HepG2 (cell line): Measurements from ENCODE around the gene MIGA2. TPM values are rescaled to one million over a fixed set of nuclear protein-coding genes. Genes with fewer than 3 reads are reported as not detected.

ENCODE experiments used
- ATAC-seq: fragments of 200-7000 bp; cut with Tn5 transposase; 3 replicates; pipeline ENCODE4 v1.9.1; 2020; ENCODE audit warnings: mild to moderate bottlenecking, moderate library complexity
- BruUV-seq: library from RNA; stranded (reverse); fragments of 400-500 nt; replicated peaks from 2 replicates; lab custom pipeline; 2021; lab: Mats Ljungman, UMichigan
- CTCF ChIA-PET: fragments of 300-600 bp; formaldehyde crosslinking; extraction: SDS; loops from one replicate; lab custom pipeline; 2021; ENCODE audit warnings: low total read pairs, inconsistent platforms, low intra/inter-chr PET ratio; lab: Yijun Ruan, JAX
- POLR2A ChIA-PET: fragments of 350-600 bp; sonication (Branson Sonifier 250); formaldehyde crosslinking; loops from one replicate; lab custom pipeline; 2020; ENCODE audit warnings: antibody characterized with exemption, inconsistent platforms; lab: Yijun Ruan, JAX
- DNase-seq: peaks from one replicate; pipeline ENCODE4 v3.0.0-alpha.2; 2015; ENCODE audit warnings: low spot score
- FAIRE-seq: peaks from 3 replicates; lab custom pipeline; 2011; peaks lifted over from hg19 to GRCh38; lab: Jason Lieb, UNC
- H2AFZ ChIP-seq: one replicate; pipeline ENCODE4 v1.6.1; 2011; ENCODE audit warnings: low read length, inconsistent platforms
- H3K27ac ChIP-seq: fragments of 300-600 bp; 3 replicates; pipeline ENCODE4 v1.8.0; 2011; ENCODE audit warnings: mixed run types, mild to moderate bottlenecking, mixed read lengths, low read length, inconsistent platforms; ENCODE audit not compliant: insufficient read depth; ENCODE audit errors: extremely low read length
- H3K27me3 ChIP-seq, 2 experiments: fragments of 200-600 bp in 1 of 2; 2 replicates in 1 of 2; 3 replicates in 1 of 2; pipeline versions ENCODE4 v1.6.0 to v1.8.0; 2011; ENCODE audit warnings: low read length in 2 of 2, mild to moderate bottlenecking in 2 of 2, moderate library complexity in 2 of 2, inconsistent platforms in 1 of 2; ENCODE audit not compliant: insufficient read depth in 2 of 2, control insufficient read depth in 1 of 2
- H3K36me3 ChIP-seq, 2 experiments: fragments of 200-600 bp in 1 of 2; replicated peaks in 1 of 2; 2 replicates in 1 of 2; 3 replicates in 1 of 2; pipeline versions ENCODE4 v1.5.1 to v1.8.0; 2011; ENCODE audit warnings: low read length in 2 of 2, inconsistent platforms in 1 of 2; ENCODE audit not compliant: insufficient read depth in 2 of 2, control insufficient read depth in 1 of 2
- H3K4me1 ChIP-seq: 2 replicates; pipeline ENCODE4 v1.5.1; 2012; ENCODE audit warnings: low read length, inconsistent platforms; ENCODE audit not compliant: insufficient read depth
- H3K4me2 ChIP-seq: 2 replicates; pipeline ENCODE4 v1.6.0; 2011; ENCODE audit warnings: low read depth, low read length, inconsistent platforms
- H3K4me3 ChIP-seq, 3 experiments: fragments of 200-600 bp in 1 of 3; sonication (generic), shearing (Covaris generic) in 1 of 3; replicated peaks in 1 of 3; 2 replicates each; pipeline ENCODE4 v1.5.1; 2011 to 2016; ENCODE audit warnings: low read length in 3 of 3, inconsistent platforms in 2 of 3, low read depth in 2 of 3, mild to moderate bottlenecking in 2 of 3, control low read depth in 1 of 3, mixed read lengths in 1 of 3; ENCODE audit not compliant: insufficient read depth in 1 of 3
- H3K79me2 ChIP-seq: one replicate; pipeline ENCODE4 v1.6.1; 2011; ENCODE audit warnings: low read length, inconsistent platforms; ENCODE audit not compliant: insufficient read depth
- H3K9ac ChIP-seq: 2 replicates; pipeline ENCODE4 v1.6.0; 2011; ENCODE audit warnings: mild to moderate bottlenecking, low read depth, low read length, inconsistent platforms; ENCODE audit not compliant: insufficient read depth
- H3K9me3 ChIP-seq: 2 replicates; pipeline ENCODE4 v1.5.1; 2012; ENCODE audit warnings: mild to moderate bottlenecking, low read length
- H4K20me1 ChIP-seq: 2 replicates; pipeline ENCODE4 v1.6.0; 2011; ENCODE audit warnings: inconsistent platforms, mild to moderate bottlenecking, low read length, moderate library complexity; ENCODE audit not compliant: insufficient read depth
- CENPT ChIP-seq: sonication (generic); formaldehyde crosslinking; IDR thresholded peaks from 2 replicates; pipeline ENCODE4 v1.8.0; 2022; ENCODE audit warnings: low read depth, mild to moderate bottlenecking, moderate library complexity, missing genetic modification reagents
- MAX ChIP-seq: IDR thresholded peaks from 2 replicates; pipeline ENCODE4 v1.6.1; 2012; ENCODE audit warnings: inconsistent platforms
- TFE3 ChIP-seq: IDR thresholded peaks from 2 replicates; pipeline ENCODE4 v1.6.1; 2016
- ZBTB33 ChIP-seq: sonication (generic); formaldehyde crosslinking; IDR thresholded peaks from 2 replicates; pipeline ENCODE4 v1.4.0; 2020; ENCODE audit warnings: missing genetic modification reagents
- ZNF3 ChIP-seq: IDR thresholded peaks from 2 replicates; pipeline ENCODE4 v1.7.0; 2017; ENCODE audit warnings: inconsistent platforms
- WGBS: methylation state at CpG from one replicate; pipeline ENCODE4 v1.1.6; 2017; ENCODE audit warnings: low lambda C conversion rate; 5-methylcytosine and 5-hydroxymethylcytosine counted together
- in situ Hi-C: cut with HindIII; loops from 2 replicates; pipeline ENCODE4 v1.10.0; 2017; ENCODE audit warnings: low pct_unique_long_range_greater_than_20kb; ENCODE audit not compliant: extremely low pct_ligation_motif_present
- intact Hi-C: fragments of 100-400 bp; cut with micrococcal nuclease; formaldehyde crosslinking; loops from one replicate; pipeline ENCODE4 v1.10.0; 2022; ENCODE audit not compliant: unreplicated experiment
- polyA plus RNA-seq, 8 experiments: library from polyadenylated mRNA; depleted of rRNA in 3 of 8; stranded (reverse) in 7 of 8; unstranded in 1 of 8; fragments of >200 nt; fragmentation: Illumina TruSeq in 4 of 8; extraction: Trizol in 4 of 8; gene quantifications; 2 replicates each; pipeline versions ENCODE4 v1.2.1 to v1.2.3, GENCODE V29; 2011 to 2016; ENCODE audit warnings: low read depth in 4 of 8, missing spikeins in 1 of 8, mixed read lengths in 1 of 8; ENCODE audit not compliant: insufficient read depth in 1 of 8
- total RNA-seq, 5 experiments: library from RNA; depleted of rRNA; stranded (reverse); fragments of >200 nt; fragmentation: Illumina TruSeq; extraction: Trizol; gene quantifications; 2 replicates each; pipeline ENCODE4 v1.2.3, GENCODE V29; 2016; ENCODE audit warnings: low read depth in 1 of 5

Gene MIGA2
- total and polyA plus RNA-seq, 2 of the 13 experiments (the other 11 are each of a cell fraction or from before 2014, with no cell fraction given), result 10.8 to 17.1 TPM

GRCh38 chr9:129014124-129014523 is 22.3 kb upstream of the MIGA2 start:
- no peak for ATAC-seq
- no peaks in the 10 kb centered on the region for H3K9me3 ChIP-seq
- H4K20me1 ChIP-seq, result no peaks in the 10 kb centered on the region
- no peak overlapping the region for H3K27ac ChIP-seq
- BruUV-seq, result no TSS peak
- peaks cover 9 to 17% of the 10 kb centered on the region in 2 experiments; a peak in 4 of 5 replicates for H3K36me3 ChIP-seq
- intact Hi-C loops, result no loop called here
- no peak overlapping the region for H3K9ac ChIP-seq
- no peaks in the 10 kb centered on the region for H3K27me3 ChIP-seq
- no peak for TF ChIP-seq ZNF3 (CRISPR knock-in tag)
- no peak for TF ChIP-seq TFE3 (CRISPR knock-in tag)
- TF ChIP-seq MAX, result no peak
- TF ChIP-seq ZBTB33 (CRISPR knock-in tag), result no peak
- TF ChIP-seq CENPT, result no peak
- TF ChIP-seq, all 625 proteins: peak for 0
- Histone ChIP-seq H3K79me2 (no peaks in the 10 kb centered on the region), H3K4me3 (no peak overlapping the region), H3K4me1 (no peaks in the 10 kb centered on the region), H2AFZ (no peak overlapping the region), H3K4me2 (no peak overlapping the region)
- POLR2A ChIA-PET, result no interaction called here
- FAIRE-seq (no peak), DNase-seq (no peak)
- in situ Hi-C loops, result no loop called here
- WGBS, result 100% methylated on average over 3 of the region's 11 CpGs
- CTCF ChIA-PET, result no interaction called here
